IPS-15b (cell line): ENCODE results near the gene SGMS1.
"Not testable (repeated sequence)": the region's sequence is repeated elsewhere in the genome, so short reads cannot be mapped to it uniquely, and the experiment has no call there.

ENCODE experiments used
- H3K27me3 ChIP-seq: one replicate; pipeline ENCODE4 v1.6.1; 2013; ENCODE audit warnings: low read length; ENCODE audit not compliant: control insufficient read depth, insufficient read depth
- H3K36me3 ChIP-seq: one replicate; pipeline ENCODE4 v1.6.1; 2013; ENCODE audit warnings: low read length; ENCODE audit not compliant: control insufficient read depth, insufficient read depth
- H3K4me1 ChIP-seq: one replicate; pipeline ENCODE4 v1.6.1; 2013; ENCODE audit warnings: mild to moderate bottlenecking, low read length; ENCODE audit not compliant: control insufficient read depth, insufficient read depth
- H3K4me3 ChIP-seq: one replicate; pipeline ENCODE4 v1.5.1; 2013; ENCODE audit warnings: low read depth, low read length
- H3K9ac ChIP-seq: one replicate; pipeline ENCODE4 v1.6.1; 2013; ENCODE audit warnings: low read depth, mild to moderate bottlenecking, low read length
- H3K9me3 ChIP-seq: one replicate; pipeline ENCODE4 v1.6.1; 2013; ENCODE audit warnings: mild to moderate bottlenecking, low read length; ENCODE audit not compliant: control insufficient read depth, insufficient read depth

The SGMS1 gene

DNA sequence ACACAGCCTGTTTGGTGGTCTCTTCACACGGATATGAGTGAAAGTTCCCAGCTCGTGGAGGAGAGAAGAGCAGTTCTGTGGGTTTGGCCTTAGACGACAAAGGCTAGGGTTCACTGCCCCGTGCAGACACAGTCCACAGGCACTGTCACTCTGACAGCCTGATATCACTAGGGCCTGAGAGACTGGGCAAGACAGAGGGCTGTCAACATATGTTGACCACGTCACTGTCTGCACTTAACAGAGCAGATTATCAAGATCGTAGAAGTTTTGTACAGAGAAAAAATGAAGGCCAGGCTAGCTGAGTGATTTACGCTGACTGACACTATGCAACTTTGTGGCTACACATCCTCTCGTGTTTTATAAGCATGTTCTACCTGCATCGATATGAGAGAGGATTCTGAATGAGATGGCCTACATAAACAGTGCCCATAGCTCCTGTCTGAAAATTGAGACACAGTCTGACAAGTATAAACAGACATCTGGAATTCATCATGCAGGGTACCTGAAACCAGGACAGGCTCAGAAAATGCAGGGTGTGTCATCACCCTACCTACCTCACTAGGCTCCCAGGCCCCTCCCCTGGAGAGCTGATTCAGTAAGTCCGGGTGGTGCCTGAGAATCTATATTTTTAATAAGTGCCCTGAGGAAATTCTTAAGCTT lies 120.0 kb downstream of the SGMS1 start:
- peaks cover 27% of the 10 kb centered on the region for H3K4me1 ChIP-seq
- H3K9ac ChIP-seq = no peak overlapping the region
- no peaks in the 10 kb centered on the region for H3K36me3 ChIP-seq

GRCh38 chr10:50503156-50503555 lies 120.6 kb downstream of the SGMS1 start:
- not testable (repeated sequence) for H3K9ac ChIP-seq, H3K4me3 ChIP-seq, H3K36me3 ChIP-seq, H3K9me3 ChIP-seq, H3K27me3 ChIP-seq
- peaks cover 25% of the 10 kb centered on the region for H3K4me1 ChIP-seq

More for the DNA sequence above, 120.0 kb downstream of the SGMS1 start:
- H3K27me3 ChIP-seq = no peaks in the 10 kb centered on the region
- H3K9me3 ChIP-seq = no peaks in the 10 kb centered on the region
- H3K4me3 ChIP-seq = no peak overlapping the region

DNA sequence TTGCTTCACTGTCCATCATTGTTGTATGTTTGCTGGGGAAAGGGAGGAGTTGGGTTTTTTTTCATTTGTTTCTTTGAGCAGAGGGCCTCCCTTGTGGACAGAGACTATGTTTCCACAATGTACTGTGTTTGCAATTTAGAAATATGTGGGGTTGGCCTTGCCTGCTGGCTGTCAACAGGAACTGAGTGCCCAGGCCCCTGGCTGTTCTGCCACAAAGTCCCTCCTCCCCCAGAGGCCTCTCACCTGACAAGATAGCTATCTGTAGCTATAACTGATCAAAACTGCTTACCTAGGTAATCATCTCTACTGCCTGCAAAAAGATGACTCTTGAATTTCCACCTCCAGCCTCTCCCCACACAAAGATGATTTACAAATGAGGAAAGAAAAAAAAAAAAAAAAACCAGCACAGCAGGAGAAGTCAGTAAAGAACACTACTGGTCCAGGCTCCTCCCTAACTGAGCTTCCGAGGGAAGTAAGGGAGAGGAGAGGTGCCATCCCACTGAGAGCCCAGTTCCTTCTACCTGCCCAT lies 121.8 kb downstream of the SGMS1 start:
- no peaks in the 10 kb centered on the region for H3K27me3 ChIP-seq
- peaks cover 20% of the 10 kb centered on the region for H3K4me1 ChIP-seq
- no peak overlapping the region for H3K4me3 ChIP-seq
- no peak overlapping the region for H3K9ac ChIP-seq
- no peaks in the 10 kb centered on the region for H3K9me3 ChIP-seq
- no peaks in the 10 kb centered on the region for H3K36me3 ChIP-seq

GRCh38 chr10:50501478-50501877 lies 122.3 kb downstream of the SGMS1 start:
- Histone ChIP-seq H3K27me3 (no peaks in the 10 kb centered on the region), H3K4me3 (no peak overlapping the region), H3K4me1 (peaks cover 18% of the 10 kb centered on the region), H3K9me3 (no peaks in the 10 kb centered on the region), H3K36me3 (no peaks in the 10 kb centered on the region), H3K9ac (no peak overlapping the region)

GRCh38 chr10:50498465-50498864 lies 125.3 kb downstream of the SGMS1 start:
- Histone ChIP-seq H3K36me3 (no peaks in the 10 kb centered on the region), H3K4me3 (no peak overlapping the region), H3K9me3 (no peaks in the 10 kb centered on the region), H3K9ac (no peak overlapping the region), H3K4me1 (peaks cover 13% of the 10 kb centered on the region), H3K27me3 (no peaks in the 10 kb centered on the region)

GRCh38 chr10:50497758-50498157 lies 126.0 kb downstream of the SGMS1 start:
- H3K27me3 ChIP-seq = no peaks in the 10 kb centered on the region
- H3K9me3 ChIP-seq = no peaks in the 10 kb centered on the region
- H3K4me1 ChIP-seq = peaks cover 11% of the 10 kb centered on the region
- no peak overlapping the region for H3K4me3 ChIP-seq
- H3K9ac ChIP-seq = no peak overlapping the region
- H3K36me3 ChIP-seq = no peaks in the 10 kb centered on the region

- H3K36me3 ChIP-seq = no peaks in the 10 kb centered on the region
- H3K9me3 ChIP-seq = no peaks in the 10 kb centered on the region
- peaks cover 2% of the 10 kb centered on the region for H3K4me1 ChIP-seq
- no peak overlapping the region for H3K9ac ChIP-seq
- H3K4me3 ChIP-seq = no peak overlapping the region
- H3K27me3 ChIP-seq = no peaks in the 10 kb centered on the region
Measured at GRCh38 chr10:50496228-50496627, 127.5 kb downstream of the SGMS1 start.

- H3K36me3 ChIP-seq = no peaks in the 10 kb centered on the region
Measured at GRCh38 chr10:50490241-50490640, 133.5 kb downstream of the SGMS1 start.

DNA sequence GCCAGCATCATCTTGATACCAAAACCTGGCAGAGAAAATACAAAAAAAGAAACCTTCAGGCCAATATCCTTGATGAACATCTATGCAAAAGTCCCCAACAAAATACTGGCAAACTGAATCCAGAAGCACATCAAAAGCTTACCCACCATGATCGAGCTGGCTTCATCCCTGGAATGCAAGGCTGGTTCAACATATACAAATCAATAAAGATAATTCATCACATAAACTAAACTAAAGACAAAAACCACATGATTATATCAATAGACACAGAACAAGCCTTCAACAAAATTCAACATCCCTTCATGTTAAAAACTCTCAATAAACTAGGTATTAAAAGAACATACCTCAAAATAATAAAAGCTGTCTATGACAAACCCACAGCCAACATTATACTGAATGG lies 139.2 kb downstream of the SGMS1 start:
- H3K36me3 ChIP-seq, H3K9me3 ChIP-seq, H3K4me3 ChIP-seq, H3K9ac ChIP-seq, H3K4me1 ChIP-seq, H3K27me3 ChIP-seq: not testable (repeated sequence)

More at GRCh38 chr10:50490241-50490640, 133.5 kb downstream of the SGMS1 start:
- no peaks in the 10 kb centered on the region for H3K27me3 ChIP-seq
- no peak overlapping the region for H3K9ac ChIP-seq
- no peaks in the 10 kb centered on the region for H3K9me3 ChIP-seq
- no peaks in the 10 kb centered on the region for H3K4me1 ChIP-seq
- H3K4me3 ChIP-seq = no peak overlapping the region

- Histone ChIP-seq H3K9me3 (no peaks in the 10 kb centered on the region), H3K27me3 (no peaks in the 10 kb centered on the region), H3K36me3 (no peaks in the 10 kb centered on the region), H3K4me3 (no peak overlapping the region), H3K9ac (no peak overlapping the region), H3K4me1 (peaks cover 3% of the 10 kb centered on the region)
Measured at GRCh38 chr10:50480054-50481007, 143.4 kb downstream of the SGMS1 start.

DNA sequence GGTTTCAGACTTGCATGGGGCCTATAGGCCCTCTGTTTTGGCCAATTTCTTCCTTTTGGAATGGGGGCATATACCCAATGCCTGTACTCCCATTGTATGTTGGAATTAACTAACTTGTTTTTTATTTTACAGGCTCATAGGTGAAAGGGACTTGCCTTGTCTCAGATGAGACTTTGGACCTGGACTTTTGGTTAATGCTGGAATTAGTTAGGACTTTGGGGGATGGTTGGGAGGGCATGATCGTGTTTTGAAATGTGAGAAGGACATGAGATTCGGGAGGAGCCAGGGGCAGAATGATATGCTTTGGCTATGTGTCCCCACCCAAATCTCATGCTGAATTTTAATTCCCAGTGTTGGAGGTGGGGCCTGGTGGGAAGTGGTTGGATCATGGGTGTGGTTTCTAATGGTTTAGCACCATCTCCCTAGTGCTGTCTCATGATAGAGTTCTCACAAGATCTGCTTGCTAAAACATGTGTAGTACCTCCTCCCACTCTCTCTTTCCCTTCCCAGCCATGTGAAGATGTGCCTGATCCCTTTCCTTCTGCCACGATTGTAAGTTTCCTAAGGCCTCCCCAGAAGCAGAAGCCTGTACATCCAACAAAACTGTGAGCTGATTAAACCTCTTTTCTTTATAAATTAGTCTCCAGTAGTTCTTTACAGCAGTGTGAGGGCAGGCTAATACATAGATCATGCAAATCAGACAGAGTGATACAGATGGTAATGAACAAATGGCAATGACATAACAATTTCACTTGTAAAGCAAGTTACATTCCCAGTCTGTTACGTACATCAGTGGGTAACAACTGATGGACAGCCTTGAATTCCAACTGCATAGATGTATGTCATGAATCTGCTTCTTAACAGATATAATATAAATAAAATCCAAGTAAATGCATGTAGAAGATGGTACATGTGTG lies 146.2 kb downstream of the SGMS1 start:
- Histone ChIP-seq H3K4me3 (no peak overlapping the region), H3K36me3 (no peaks in the 10 kb centered on the region), H3K27me3 (no peaks in the 10 kb centered on the region), H3K9me3 (no peaks in the 10 kb centered on the region), H3K4me1 (peaks cover 3% of the 10 kb centered on the region), H3K9ac (no peak overlapping the region)
